ENCODE measurements around the gene SMAD4.

Gene SMAD4

GRCh38 chr18:51006061-51006818, 23.8 kb upstream of the SMAD4 start:
- TF ChIP-seq NFIC (IDR thresholded peaks at IDR 0.05) (no peak), TAF1 (IDR thresholded peaks at IDR 0.05; ENCODE audit: low read depth) (no peak), TCF12 (IDR thresholded peaks at IDR 0.05; ENCODE audit: low read depth) (no peak), MAX (IDR thresholded peaks at IDR 0.05) (no peak), CREB1 (IDR thresholded peaks at IDR 0.05; ENCODE audit: low read depth) (no peak), ZBTB7A (IDR thresholded peaks at IDR 0.05; ENCODE audit: low read depth) (no peak), CEBPB (IDR thresholded peaks at IDR 0.05) (no peak), RAD21 (IDR thresholded peaks at IDR 0.05; ENCODE audit: low read depth) (no peak), EP300 (IDR thresholded peaks at IDR 0.05; ENCODE audit: borderline replicate concordance) (no peak), YY1 (IDR thresholded peaks at IDR 0.05; ENCODE audit: low read depth) (no peak), TEAD4 (IDR thresholded peaks at IDR 0.05) (no peak), REST (IDR thresholded peaks at IDR 0.05; ENCODE audit: low read depth) (no peak), FOXM1 (IDR thresholded peaks at IDR 0.05; ENCODE audit: borderline replicate concordance, low read depth) (no peak), USF1 (IDR thresholded peaks at IDR 0.05) (no peak), EGR1 (IDR thresholded peaks at IDR 0.05) (no peak)

- TF ChIP-seq TAF1 (IDR thresholded peaks at IDR 0.05; ENCODE audit: low read depth) (no peak), EGR1 (IDR thresholded peaks at IDR 0.05) (no peak), ZBTB7A (IDR thresholded peaks at IDR 0.05; ENCODE audit: low read depth) (no peak), RAD21 (IDR thresholded peaks at IDR 0.05; ENCODE audit: low read depth) (no peak), TCF12 (IDR thresholded peaks at IDR 0.05; ENCODE audit: low read depth) (no peak), MAX (IDR thresholded peaks at IDR 0.05) (no peak), TEAD4 (IDR thresholded peaks at IDR 0.05) (no peak), USF1 (IDR thresholded peaks at IDR 0.05) (no peak), REST (IDR thresholded peaks at IDR 0.05; ENCODE audit: low read depth) (no peak), NFIC (IDR thresholded peaks at IDR 0.05) (no peak), CREB1 (IDR thresholded peaks at IDR 0.05; ENCODE audit: low read depth) (no peak), CEBPB (IDR thresholded peaks at IDR 0.05) (no peak), EP300 (IDR thresholded peaks at IDR 0.05; ENCODE audit: borderline replicate concordance) (no peak), YY1 (IDR thresholded peaks at IDR 0.05; ENCODE audit: low read depth) (no peak), FOXM1 (IDR thresholded peaks at IDR 0.05; ENCODE audit: borderline replicate concordance, low read depth) (no peak)
These were observed 22.8 kb upstream of the SMAD4 start for GRCh38 chr18:51006948-51007789.

- TF ChIP-seq CREB1 (IDR thresholded peaks at IDR 0.05; ENCODE audit: low read depth): no peak
- TF ChIP-seq TAF1 (IDR thresholded peaks at IDR 0.05; ENCODE audit: low read depth): no peak
- no peak for TF ChIP-seq RAD21 (IDR thresholded peaks at IDR 0.05; ENCODE audit: low read depth)
- TF ChIP-seq ZBTB7A (IDR thresholded peaks at IDR 0.05; ENCODE audit: low read depth): no peak
- no peak for TF ChIP-seq CEBPB (IDR thresholded peaks at IDR 0.05)
- no peak for TF ChIP-seq NFIC (IDR thresholded peaks at IDR 0.05)
- TF ChIP-seq FOXM1 (IDR thresholded peaks at IDR 0.05; ENCODE audit: borderline replicate concordance, low read depth): no peak
- TF ChIP-seq TEAD4 (IDR thresholded peaks at IDR 0.05): no peak
- TF ChIP-seq REST (IDR thresholded peaks at IDR 0.05; ENCODE audit: low read depth): no peak
- no peak for TF ChIP-seq MAX (IDR thresholded peaks at IDR 0.05)
- TF ChIP-seq TCF12 (IDR thresholded peaks at IDR 0.05; ENCODE audit: low read depth): no peak
- TF ChIP-seq YY1 (IDR thresholded peaks at IDR 0.05; ENCODE audit: low read depth): no peak
- TF ChIP-seq EP300 (IDR thresholded peaks at IDR 0.05; ENCODE audit: borderline replicate concordance): no peak
- no peak for TF ChIP-seq USF1 (IDR thresholded peaks at IDR 0.05)
- no peak for TF ChIP-seq EGR1 (IDR thresholded peaks at IDR 0.05)
These were observed 22.2 kb upstream of the SMAD4 start for GRCh38 chr18:51007790-51008139.

Measured in Ishikawa (cell line).